IPS-18c (cell line): ENCODE measurements around the gene REV3L.
"Not testable (repeated sequence)": the region's sequence is repeated elsewhere in the genome, so short reads cannot be mapped to it uniquely, and the experiment has no call there.

ENCODE experiments used
- H3K4me3 ChIP-seq: 2 replicates; pipeline ENCODE4 v1.7.0; 2013; ENCODE audit warnings: low read depth, mild to moderate bottlenecking, low read length, moderate library complexity; ENCODE audit not compliant: insufficient read depth
- H3K9me3 ChIP-seq: one replicate; pipeline ENCODE4 v1.6.1; 2013; ENCODE audit warnings: mild to moderate bottlenecking, low read length, moderate library complexity; ENCODE audit not compliant: control insufficient read depth, insufficient read depth

Gene REV3L

DNA sequence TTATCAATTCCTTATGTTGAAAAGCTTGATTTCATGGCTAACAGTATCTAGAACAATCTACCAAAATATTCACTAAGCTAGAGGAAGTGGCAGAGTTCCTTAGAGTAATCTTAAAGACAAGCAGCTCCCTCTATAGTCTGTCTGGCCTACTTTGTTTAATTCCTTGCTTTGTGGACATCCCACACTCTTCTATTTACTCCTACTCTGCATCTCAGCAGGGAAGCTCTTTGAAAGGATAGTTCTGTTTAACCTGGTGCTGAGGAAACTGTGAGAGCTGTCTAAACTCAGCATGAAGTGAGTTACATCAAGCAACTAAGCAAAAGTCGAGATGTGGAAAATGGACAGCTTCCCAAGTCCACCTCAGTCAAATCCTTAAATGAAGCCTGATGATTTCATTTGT is 4.3 kb downstream of the REV3L start:
- Histone ChIP-seq H3K4me3 (no peak overlapping the region), H3K9me3 (no peaks in the 10 kb centered on the region)

DNA sequence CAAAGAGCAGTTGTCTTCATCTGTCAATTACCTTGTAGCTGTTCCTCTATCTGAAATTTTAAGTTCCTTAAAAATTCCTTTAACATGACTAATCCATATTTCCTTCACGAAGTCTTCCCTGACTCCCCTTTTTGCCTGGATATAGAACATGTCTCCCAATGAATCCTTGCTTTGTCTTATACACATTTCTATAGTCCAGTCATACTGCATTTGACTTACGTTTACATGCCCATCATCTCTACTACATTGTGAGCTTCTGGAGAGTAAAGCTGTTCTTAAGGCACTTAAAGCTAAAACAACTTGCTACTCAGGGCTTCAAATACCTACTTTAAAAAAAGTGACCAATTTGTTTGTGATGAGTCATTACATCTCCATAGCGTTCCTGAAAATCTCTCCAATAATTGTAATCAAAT is 4.9 kb downstream of the REV3L start:
- H3K4me3 ChIP-seq, result no peak overlapping the region

GRCh38 chr6:111477481-111477938 is 5.5 kb downstream of the REV3L start:
- no peaks in the 10 kb centered on the region for H3K9me3 ChIP-seq
- no peak overlapping the region for H3K4me3 ChIP-seq

More for the DNA sequence above, 4.9 kb downstream of the REV3L start:
- no peaks in the 10 kb centered on the region for H3K9me3 ChIP-seq

DNA sequence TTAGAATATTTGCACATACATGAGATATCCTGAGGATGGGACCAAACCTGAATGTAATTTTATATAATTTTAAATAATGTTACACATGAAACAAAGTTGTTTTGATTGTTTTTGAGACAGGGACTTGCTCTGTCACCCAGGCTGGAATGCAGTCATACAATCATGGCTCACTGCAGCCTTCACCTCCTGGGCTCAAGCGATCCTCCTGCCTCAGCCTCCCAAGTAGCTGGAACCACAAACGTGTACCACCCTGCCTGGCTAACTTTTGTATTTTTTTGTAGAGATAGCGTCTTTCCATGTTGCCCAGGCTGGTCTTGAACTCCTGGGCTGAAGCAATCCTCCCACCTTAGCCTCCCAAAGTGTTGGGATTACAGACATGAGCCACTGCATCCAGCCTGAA is 7.0 kb downstream of the REV3L start:
- H3K9me3 ChIP-seq, H3K4me3 ChIP-seq: not testable (repeated sequence)

GRCh38 chr6:111474771-111475170 is 8.2 kb downstream of the REV3L start:
- H3K4me3 ChIP-seq, result no peak overlapping the region
- H3K9me3 ChIP-seq, result no peaks in the 10 kb centered on the region

DNA sequence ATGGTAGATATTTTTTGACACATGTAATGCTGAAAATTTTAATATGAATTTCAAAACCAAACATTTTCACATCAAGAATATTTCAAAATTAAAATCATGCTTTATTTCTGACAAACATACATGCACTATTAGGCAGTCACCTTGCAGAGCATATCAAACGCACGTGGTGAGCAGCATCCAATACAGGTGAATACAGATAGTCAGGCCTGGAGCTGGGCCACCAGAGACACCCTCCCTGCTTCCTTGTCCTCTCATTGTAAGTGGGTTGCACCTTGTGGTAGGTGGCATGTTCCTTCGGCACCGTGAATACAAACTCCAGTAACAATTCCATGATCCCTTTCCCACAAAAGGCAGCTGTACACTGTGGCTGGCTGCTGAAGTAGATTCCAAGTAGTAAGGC is 8.9 kb downstream of the REV3L start:
- H3K4me3 ChIP-seq, result no peak overlapping the region
- H3K9me3 ChIP-seq, result no peaks in the 10 kb centered on the region

DNA sequence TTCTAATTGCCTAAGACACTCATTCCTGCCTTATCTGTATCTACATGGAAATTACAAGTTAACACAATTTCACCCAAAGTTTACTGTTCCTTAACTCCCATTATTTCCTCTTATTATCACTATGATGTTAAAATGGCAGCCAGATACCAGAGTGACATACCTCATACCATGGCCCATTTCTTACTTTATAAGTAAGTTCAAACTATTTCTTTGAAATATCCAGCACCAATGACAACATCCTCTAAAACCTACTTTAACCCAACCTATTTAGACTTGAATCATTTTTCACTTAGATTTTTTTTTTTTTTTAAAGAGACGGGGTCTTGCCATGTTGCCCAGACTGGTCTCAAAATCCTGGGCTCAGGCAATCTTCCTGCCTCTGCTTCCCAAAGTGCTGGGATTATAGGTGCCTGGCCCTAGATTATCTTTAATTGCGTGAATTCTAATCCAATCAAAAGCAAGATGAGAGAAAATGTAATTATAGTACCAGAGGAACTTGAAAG is 10.0 kb downstream of the REV3L start:
- H3K9me3 ChIP-seq, result no peaks in the 10 kb centered on the region

DNA sequence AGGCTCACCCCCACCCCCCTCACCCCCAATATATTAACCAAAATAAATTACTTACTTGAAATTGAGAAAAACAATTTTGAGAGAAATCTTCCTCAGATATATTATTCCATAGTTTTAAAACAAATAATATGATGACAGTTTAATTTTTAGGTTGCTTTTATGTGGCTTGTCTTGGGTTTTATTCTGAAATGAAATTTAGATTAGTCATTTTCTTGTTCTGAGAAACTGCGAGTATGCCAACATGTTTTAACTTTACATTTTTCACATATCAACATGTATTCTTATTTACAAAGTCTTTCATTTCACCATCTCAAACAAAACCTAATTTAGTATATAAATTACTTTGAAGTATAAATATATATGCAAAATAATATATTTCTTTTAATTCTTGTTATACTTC is 11.1 kb downstream of the REV3L start:
- Histone ChIP-seq H3K9me3 (no peaks in the 10 kb centered on the region), H3K4me3 (no peak overlapping the region)

More for the DNA sequence above, 10.0 kb downstream of the REV3L start:
- no peak overlapping the region for H3K4me3 ChIP-seq

DNA sequence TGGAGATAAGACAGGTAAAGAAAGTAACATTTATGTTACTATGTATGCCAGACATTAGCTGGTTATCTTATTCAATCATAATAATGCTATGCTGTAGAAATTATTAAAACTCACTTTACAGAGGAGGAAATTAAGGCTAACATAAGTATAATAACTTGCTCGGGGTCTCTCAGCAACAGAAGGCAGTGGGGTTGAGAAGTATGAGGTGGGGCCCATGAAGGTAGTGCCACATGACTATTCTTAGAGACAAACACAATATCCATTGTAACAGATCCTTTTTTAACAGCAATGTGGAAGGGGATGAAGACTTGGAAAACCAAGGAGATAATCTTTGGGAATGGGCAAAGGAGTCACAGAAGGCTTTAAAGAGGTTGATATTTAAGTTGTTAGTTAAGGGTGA is 11.5 kb downstream of the REV3L start:
- Histone ChIP-seq H3K9me3 (no peaks in the 10 kb centered on the region), H3K4me3 (no peak overlapping the region)

DNA sequence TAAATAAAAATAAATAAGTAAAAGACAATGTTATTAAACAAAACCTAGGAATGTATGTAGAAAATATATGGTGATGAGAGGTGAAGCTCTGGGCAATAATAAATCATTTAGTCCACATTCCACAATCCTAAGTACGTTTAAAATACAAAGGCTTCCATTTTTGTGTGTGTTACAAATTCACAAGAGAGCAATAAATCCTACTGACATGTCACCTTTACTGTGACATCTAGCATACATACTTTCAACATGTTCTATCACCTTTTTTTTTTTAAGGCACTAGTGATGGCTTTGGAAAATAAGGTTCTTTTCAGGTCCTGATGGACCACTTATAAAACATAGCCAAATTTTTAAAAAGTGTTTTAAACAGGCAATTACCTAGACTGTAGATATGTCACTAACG is 12.0 kb downstream of the REV3L start:
- Histone ChIP-seq H3K4me3 (no peak overlapping the region), H3K9me3 (no peaks in the 10 kb centered on the region)

- no peaks in the 10 kb centered on the region for H3K9me3 ChIP-seq
- H3K4me3 ChIP-seq, result no peak overlapping the region
Measured at GRCh38 chr6:111469543-111469942, 13.5 kb downstream of the REV3L start.

GRCh38 chr6:111468329-111469012 is 14.5 kb downstream of the REV3L start:
- no peak overlapping the region for H3K4me3 ChIP-seq
- no peaks in the 10 kb centered on the region for H3K9me3 ChIP-seq

GRCh38 chr6:111464184-111464583 is 18.8 kb downstream of the REV3L start:
- Histone ChIP-seq H3K9me3 (no peaks in the 10 kb centered on the region), H3K4me3 (no peak overlapping the region)

- H3K4me3 ChIP-seq, result no peak overlapping the region
Measured at GRCh38 chr6:111462770-111463391, 20.1 kb downstream of the REV3L start.

GRCh38 chr6:111461860-111462259 is 21.2 kb downstream of the REV3L start:
- Histone ChIP-seq H3K9me3 (no peaks in the 10 kb centered on the region), H3K4me3 (no peak overlapping the region)

More at GRCh38 chr6:111462770-111463391, 20.1 kb downstream of the REV3L start:
- H3K9me3 ChIP-seq, result no peaks in the 10 kb centered on the region

DNA sequence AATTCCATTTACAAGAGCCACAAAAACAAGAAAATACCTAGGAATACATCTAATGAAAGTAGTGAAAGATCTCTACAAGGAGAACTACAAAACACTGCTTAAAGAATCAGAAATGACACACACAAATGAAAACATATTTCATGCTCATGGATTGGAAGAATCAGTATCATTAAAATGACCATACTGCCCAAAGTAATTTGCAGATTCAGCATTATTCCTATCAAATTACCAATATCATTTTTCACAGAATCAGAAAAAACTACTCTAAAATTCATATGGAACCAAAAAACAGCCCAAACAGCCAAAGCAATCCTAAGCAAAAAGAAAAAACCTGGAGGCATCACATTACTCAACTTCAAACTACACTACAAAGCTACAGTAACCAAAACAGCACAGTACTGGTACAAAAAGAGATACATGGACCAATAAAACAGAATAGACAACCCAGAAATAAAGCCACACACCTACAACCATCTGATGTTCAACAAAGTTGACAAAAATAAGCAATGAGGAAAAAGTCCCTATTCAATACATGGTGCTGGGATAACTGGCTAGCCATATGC is 24.3 kb downstream of the REV3L start:
- no peaks in the 10 kb centered on the region for H3K9me3 ChIP-seq
- no peak overlapping the region for H3K4me3 ChIP-seq

DNA sequence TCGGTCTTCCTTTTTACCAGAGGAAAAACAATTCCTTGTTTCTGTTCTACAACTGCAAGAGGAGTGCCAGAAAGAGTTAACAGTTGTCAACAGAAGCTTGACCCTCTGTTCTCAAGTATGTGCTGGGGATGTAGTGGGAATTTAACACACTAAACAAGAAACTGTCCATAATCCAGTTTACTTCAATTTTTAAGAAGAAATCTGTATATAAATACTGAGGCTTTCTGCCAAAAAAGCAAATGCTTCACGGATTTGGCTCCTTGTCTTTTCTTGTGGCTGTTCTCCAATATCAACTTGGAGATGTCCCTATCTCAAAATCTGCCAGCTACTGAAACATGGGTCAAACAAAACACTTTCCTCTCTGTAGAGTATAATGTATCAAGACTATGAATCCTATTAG is 26.8 kb downstream of the REV3L start:
- Histone ChIP-seq H3K9me3 (no peaks in the 10 kb centered on the region), H3K4me3 (no peak overlapping the region)

DNA sequence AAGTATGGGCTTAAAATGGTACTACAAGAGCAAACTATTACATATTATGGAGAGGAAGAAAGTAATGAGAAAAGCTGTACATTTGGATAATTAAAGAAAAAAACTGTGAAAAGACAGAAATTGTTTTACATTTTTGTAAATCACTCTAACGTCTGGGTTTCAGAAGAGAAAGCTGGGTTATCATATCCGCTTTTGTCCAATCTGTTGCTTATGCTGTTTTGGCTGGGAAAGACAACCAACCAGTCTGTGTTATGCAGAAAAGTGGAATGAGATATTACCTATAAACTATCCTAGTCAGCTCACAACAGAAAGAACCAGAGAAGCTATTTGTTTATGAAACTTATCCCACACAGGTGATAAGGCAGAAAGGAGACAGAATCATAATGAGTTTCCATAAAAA is 32.4 kb downstream of the REV3L start:
- H3K4me3 ChIP-seq, result no peak overlapping the region

More for the DNA sequence above, 32.4 kb downstream of the REV3L start:
- H3K9me3 ChIP-seq, result no peaks in the 10 kb centered on the region
